ENCODE results near the gene PRR14.

PRR14 gene

GRCh38 chr16:30647274-30647571 is 3.5 kb upstream of the PRR14 start:
- DNase-seq (ENCODE audit: low read depth) = no peak
- no peak for TF ChIP-seq CTCF (conservative IDR thresholded peaks at IDR 0.05; ENCODE audit: control insufficient read depth, insufficient read depth, low read depth, low read length)
- no peak overlapping the region for H3K4me3 ChIP-seq (ENCODE audit: control insufficient read depth, low read depth, low read length)

- no peak for DNase-seq (ENCODE audit: low read depth)
- TF ChIP-seq CTCF (conservative IDR thresholded peaks at IDR 0.05; ENCODE audit: control insufficient read depth, insufficient read depth, low read depth, low read length) = no peak
- H3K4me3 ChIP-seq (ENCODE audit: control insufficient read depth, low read depth, low read length) = peak overlapping the region; percentile 46
Measured at GRCh38 chr16:30649725-30650368, 913 bp upstream of the PRR14 start.

GRCh38 chr16:30651124-30652004 is 604 bp downstream of the PRR14 start:
- peak; percentile 60 for DNase-seq (ENCODE audit: low read depth)
- peak overlapping the region; percentile 90 for H3K4me3 ChIP-seq (ENCODE audit: control insufficient read depth, low read depth, low read length)
- peak; percentile 32 for TF ChIP-seq CTCF (conservative IDR thresholded peaks at IDR 0.05; ENCODE audit: control insufficient read depth, insufficient read depth, low read depth, low read length)

- no peak for DNase-seq (ENCODE audit: low read depth)
- TF ChIP-seq CTCF (conservative IDR thresholded peaks at IDR 0.05; ENCODE audit: control insufficient read depth, insufficient read depth, low read depth, low read length) = no peak
- peak overlapping the region; percentile 90 for H3K4me3 ChIP-seq (ENCODE audit: control insufficient read depth, low read depth, low read length)
Measured at GRCh38 chr16:30652005-30652296, 1.2 kb downstream of the PRR14 start.

- no peak for TF ChIP-seq CTCF (conservative IDR thresholded peaks at IDR 0.05; ENCODE audit: control insufficient read depth, insufficient read depth, low read depth, low read length)
- H3K4me3 ChIP-seq (ENCODE audit: control insufficient read depth, low read depth, low read length) = no peak overlapping the region
- no peak for DNase-seq (ENCODE audit: low read depth)
Measured at GRCh38 chr16:30652718-30653117, 2.0 kb downstream of the PRR14 start.

GRCh38 chr16:30654856-30655255 is 4.1 kb downstream of the PRR14 start:
- no peak overlapping the region for H3K4me3 ChIP-seq (ENCODE audit: control insufficient read depth, low read depth, low read length)
- DNase-seq (ENCODE audit: low read depth) = no peak
- TF ChIP-seq CTCF (conservative IDR thresholded peaks at IDR 0.05; ENCODE audit: control insufficient read depth, insufficient read depth, low read depth, low read length) = no peak

Measured in fibroblast of mammary gland (primary cell).